ENCODE data around the gene KLHL13.

The KLHL13 gene

GRCh38 chrX:118115953-118116712 is 477 bp downstream of the KLHL13 start:
- peak; percentile 47 for ATAC-seq
- Mint-ChIP-seq H3K4me3 (peak overlapping the region; percentile 72), H3K36me3 (no peaks in the 10 kb centered on the region), H3K27ac (peak overlapping the region; percentile 43), H3K27me3 (peaks cover 15% of the 10 kb centered on the region), H3K4me1 (peaks cover 18% of the 10 kb centered on the region), H3K9me3 (no peaks in the 10 kb centered on the region)

GRCh38 chrX:118114971-118115370 is 1.6 kb downstream of the KLHL13 start:
- ATAC-seq, result no peak
- H3K4me3 Mint-ChIP-seq, result no peak overlapping the region
- H3K9me3 Mint-ChIP-seq, result no peaks in the 10 kb centered on the region
- peaks cover 18% of the 10 kb centered on the region for H3K4me1 Mint-ChIP-seq
- H3K27ac Mint-ChIP-seq, result no peak overlapping the region
- H3K36me3 Mint-ChIP-seq, result no peaks in the 10 kb centered on the region
- H3K27me3 Mint-ChIP-seq, result peaks cover 10% of the 10 kb centered on the region

- no peaks in the 10 kb centered on the region for H3K36me3 Mint-ChIP-seq
- H3K4me1 Mint-ChIP-seq, result no peaks in the 10 kb centered on the region
- no peak overlapping the region for H3K4me3 Mint-ChIP-seq
- no peaks in the 10 kb centered on the region for H3K9me3 Mint-ChIP-seq
- no peak overlapping the region for H3K27ac Mint-ChIP-seq
- no peak for ATAC-seq
- H3K27me3 Mint-ChIP-seq, result no peaks in the 10 kb centered on the region
Observed at GRCh38 chrX:118109065-118109464, 7.5 kb downstream of the KLHL13 start.

- H3K36me3 Mint-ChIP-seq, result no peaks in the 10 kb centered on the region
Observed at GRCh38 chrX:118108304-118108703, 8.3 kb downstream of the KLHL13 start.

GRCh38 chrX:118100091-118100490 is 16.5 kb downstream of the KLHL13 start:
- Mint-ChIP-seq H3K27me3 (no peaks in the 10 kb centered on the region), H3K4me1 (no peaks in the 10 kb centered on the region), H3K27ac (no peak overlapping the region), H3K4me3 (no peak overlapping the region), H3K36me3 (no peaks in the 10 kb centered on the region), H3K9me3 (peaks cover 6% of the 10 kb centered on the region)
- no peak for ATAC-seq

More at GRCh38 chrX:118108304-118108703, 8.3 kb downstream of the KLHL13 start:
- Mint-ChIP-seq H3K4me3 (no peak overlapping the region), H3K4me1 (no peaks in the 10 kb centered on the region), H3K9me3 (no peaks in the 10 kb centered on the region), H3K27ac (no peak overlapping the region), H3K27me3 (no peaks in the 10 kb centered on the region)
- no peak for ATAC-seq

GRCh38 chrX:118088084-118088483 is 28.5 kb downstream of the KLHL13 start:
- ATAC-seq, result no peak
- Mint-ChIP-seq H3K27ac (no peak overlapping the region), H3K9me3 (peaks cover 2% of the 10 kb centered on the region), H3K4me1 (no peaks in the 10 kb centered on the region), H3K4me3 (no peak overlapping the region), H3K36me3 (no peaks in the 10 kb centered on the region), H3K27me3 (no peaks in the 10 kb centered on the region)

GRCh38 chrX:118074196-118074595 is 42.4 kb downstream of the KLHL13 start:
- Mint-ChIP-seq H3K27ac (no peak overlapping the region), H3K27me3 (peaks cover 9% of the 10 kb centered on the region), H3K4me3 (no peak overlapping the region), H3K4me1 (no peaks in the 10 kb centered on the region), H3K9me3 (no peaks in the 10 kb centered on the region), H3K36me3 (no peaks in the 10 kb centered on the region)
- no peak for ATAC-seq

- Mint-ChIP-seq H3K4me1 (peaks cover 11% of the 10 kb centered on the region), H3K9me3 (no peaks in the 10 kb centered on the region), H3K27me3 (peaks cover 9% of the 10 kb centered on the region), H3K4me3 (no peak overlapping the region), H3K36me3 (no peaks in the 10 kb centered on the region), H3K27ac (no peak overlapping the region)
- no peak for ATAC-seq
Observed at GRCh38 chrX:118066867-118067515, 49.6 kb downstream of the KLHL13 start.

- Mint-ChIP-seq H3K27me3 (peaks cover under 1% of the 10 kb centered on the region), H3K36me3 (no peaks in the 10 kb centered on the region), H3K27ac (no peak overlapping the region), H3K4me3 (no peak overlapping the region), H3K9me3 (no peaks in the 10 kb centered on the region), H3K4me1 (peaks cover 15% of the 10 kb centered on the region)
- no peak for ATAC-seq
Observed at GRCh38 chrX:118062817-118063615, 53.6 kb downstream of the KLHL13 start.

- H3K4me3 Mint-ChIP-seq, result no peak overlapping the region
- no peak for ATAC-seq
- H3K27ac Mint-ChIP-seq, result no peak overlapping the region
- H3K36me3 Mint-ChIP-seq, result no peaks in the 10 kb centered on the region
- H3K4me1 Mint-ChIP-seq, result peaks cover 15% of the 10 kb centered on the region
- H3K27me3 Mint-ChIP-seq, result no peaks in the 10 kb centered on the region
- no peaks in the 10 kb centered on the region for H3K9me3 Mint-ChIP-seq
Observed at GRCh38 chrX:118062048-118062789, 54.4 kb downstream of the KLHL13 start.

- ATAC-seq, result no peak
- Mint-ChIP-seq H3K9me3 (no peaks in the 10 kb centered on the region), H3K4me1 (peaks cover 15% of the 10 kb centered on the region), H3K4me3 (no peak overlapping the region), H3K27me3 (no peaks in the 10 kb centered on the region), H3K36me3 (no peaks in the 10 kb centered on the region), H3K27ac (no peak overlapping the region)
Observed at GRCh38 chrX:118058924-118059323, 57.7 kb downstream of the KLHL13 start.

GRCh38 chrX:118056870-118057269 is 59.7 kb downstream of the KLHL13 start:
- Mint-ChIP-seq H3K9me3 (no peaks in the 10 kb centered on the region), H3K4me1 (peaks cover 3% of the 10 kb centered on the region), H3K4me3 (no peak overlapping the region), H3K27me3 (no peaks in the 10 kb centered on the region), H3K36me3 (no peaks in the 10 kb centered on the region), H3K27ac (no peak overlapping the region)
- no peak for ATAC-seq

GRCh38 chrX:118049713-118050112 is 66.9 kb downstream of the KLHL13 start:
- Mint-ChIP-seq H3K4me1 (no peaks in the 10 kb centered on the region), H3K27ac (no peak overlapping the region), H3K36me3 (no peaks in the 10 kb centered on the region), H3K4me3 (no peak overlapping the region), H3K27me3 (no peaks in the 10 kb centered on the region), H3K9me3 (no peaks in the 10 kb centered on the region)
- no peak for ATAC-seq

- Mint-ChIP-seq H3K36me3 (no peaks in the 10 kb centered on the region), H3K27ac (no peak overlapping the region), H3K4me3 (no peak overlapping the region), H3K4me1 (no peaks in the 10 kb centered on the region), H3K9me3 (peaks cover 7% of the 10 kb centered on the region), H3K27me3 (no peaks in the 10 kb centered on the region)
- ATAC-seq, result no peak
Observed at GRCh38 chrX:118047446-118048186, 69.0 kb downstream of the KLHL13 start.
